ENCODE measurements around the gene ATN1. TPM values are rescaled to one million over a fixed set of nuclear protein-coding genes. Genes with fewer than 3 reads are reported as not detected.

Gene ATN1
- total and polyA plus RNA-seq, 2 of the 4 experiments (the other 2 are of a cell fraction) = 3.4 to 58.7 TPM

DNA sequence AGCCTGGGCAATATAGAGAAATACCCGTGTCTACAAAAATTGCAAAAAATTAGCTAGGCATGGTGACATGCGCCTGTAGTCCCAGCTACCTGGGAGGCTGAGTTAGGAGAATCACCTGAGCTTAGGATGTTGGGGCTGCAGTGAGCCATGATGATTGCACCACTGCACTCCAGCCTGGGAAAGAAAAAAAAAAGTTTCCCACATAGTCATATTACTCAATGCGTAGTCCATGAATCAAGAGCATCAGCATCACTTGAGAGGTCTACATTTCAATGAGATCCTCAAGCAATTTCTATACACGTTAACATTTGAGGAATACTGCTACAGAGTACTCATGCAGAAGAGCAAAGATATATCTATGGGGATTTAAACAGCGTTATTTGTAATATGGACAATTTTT, 28.3 kb upstream of the ATN1 start:
- H3K18ac ChIP-seq (ENCODE audit: low read depth, low read length) = no peak overlapping the region
- H2AK9ac ChIP-seq (replicated peaks; ENCODE audit: low read depth, low read length, poor library complexity) = no peak overlapping the region
- ChIA-PET CTCF (interaction anchor here (0.9 kb wide), 1 partner anchor 27 kb away, joined by 3 read pairs; no protein-coding TSS in a partner anchor), POLR2A (ENCODE audit: unreplicated experiment) (no interaction called here)
- H3K4me3 ChIP-seq (ENCODE audit: insufficient read depth, low read depth, low read length) = no peak overlapping the region
- H3K4me2 ChIP-seq (ENCODE audit: low read depth, low read length) = no peak overlapping the region
- H2BK5ac ChIP-seq (ENCODE audit: low read depth, low read length, poor library complexity, severe bottlenecking) = no peak overlapping the region
- dilution Hi-C loops (cut with HindIII; ENCODE audit: low sequenced_read_pairs, unreplicated experiment) (no loop called here), in situ Hi-C loops (cut with MboI; ENCODE audit: low sequenced_read_pairs) (no loop called here), intact Hi-C loops (cut with micrococcal nuclease) (no loop called here)
- no peak overlapping the region for H2BK15ac ChIP-seq (ENCODE audit: low read depth, low read length)
- H3K14ac ChIP-seq (replicated peaks; ENCODE audit: low read depth, low read length) = no peak overlapping the region
- H3K36me3 ChIP-seq (ENCODE audit: control insufficient read depth, insufficient read depth, low read length) = no peaks in the 10 kb centered on the region
- H2BK20ac ChIP-seq (ENCODE audit: low read depth, low read length) = no peak overlapping the region
- ATAC-seq (ENCODE audit: low read depth) = no peak
- H3K27ac ChIP-seq (ENCODE audit: insufficient read depth, low read length) = no peak overlapping the region
- H3K4me1 ChIP-seq (ENCODE audit: control insufficient read depth, insufficient read depth, low read length) = peaks cover 3% of the 10 kb centered on the region
- BruUV-seq (replicated peaks) = no TSS peak
- no peak overlapping the region for H3K56ac ChIP-seq (ENCODE audit: extremely low read depth, insufficient read depth, low read length)
- no peak overlapping the region for H3K9ac ChIP-seq (ENCODE audit: low read depth, low read length)
- H4K8ac ChIP-seq (ENCODE audit: low read depth in 2 of 2, low read length in 2 of 2) = no peak overlapping the region
- no peak overlapping the region for H2BK120ac ChIP-seq (ENCODE audit: low read depth, low read length)
- no peaks in the 10 kb centered on the region for H3K9me3 ChIP-seq (ENCODE audit: control insufficient read depth, insufficient read depth, low read length)
- no peak overlapping the region for H4K5ac ChIP-seq (ENCODE audit: low read depth, low read length)
- no peaks in the 10 kb centered on the region; the same call in 1 of the 2 replicates for H3K9me1 ChIP-seq (ENCODE audit: insufficient read depth, low read length)
- no peak overlapping the region for H2AFZ ChIP-seq (replicated peaks; ENCODE audit: low read length, poor library complexity)
- H3K27me3 ChIP-seq (ENCODE audit: control insufficient read depth, insufficient read depth, low read length) = no peaks in the 10 kb centered on the region
- no peak overlapping the region for H4K91ac ChIP-seq (ENCODE audit: insufficient read depth, low read depth, low read length)
- TF ChIP-seq MAZ (IDR thresholded peaks at IDR 0.05; ENCODE audit: borderline replicate concordance, low read depth, low read length) (no peak), RAD21 (IDR thresholded peaks at IDR 0.05; ENCODE audit: low read length) (no peak), BHLHE40 (IDR thresholded peaks at IDR 0.05; ENCODE audit: low read depth, low read length) (no peak), CHD1 (IDR thresholded peaks at IDR 0.05; ENCODE audit: low read depth, low read length) (no peak), NFE2L2 (IDR thresholded peaks at IDR 0.05; ENCODE audit: low read depth, low read length) (no peak), SMC3 (IDR thresholded peaks at IDR 0.05; ENCODE audit: low read depth, low read length) (no peak), RFX5 (IDR thresholded peaks at IDR 0.05; ENCODE audit: low read depth, low read length) (no peak), POLR2A (IDR thresholded peaks at IDR 0.05; ENCODE audit: low read depth, low read length) (no peak)
- TF ChIP-seq, protein P1, sequence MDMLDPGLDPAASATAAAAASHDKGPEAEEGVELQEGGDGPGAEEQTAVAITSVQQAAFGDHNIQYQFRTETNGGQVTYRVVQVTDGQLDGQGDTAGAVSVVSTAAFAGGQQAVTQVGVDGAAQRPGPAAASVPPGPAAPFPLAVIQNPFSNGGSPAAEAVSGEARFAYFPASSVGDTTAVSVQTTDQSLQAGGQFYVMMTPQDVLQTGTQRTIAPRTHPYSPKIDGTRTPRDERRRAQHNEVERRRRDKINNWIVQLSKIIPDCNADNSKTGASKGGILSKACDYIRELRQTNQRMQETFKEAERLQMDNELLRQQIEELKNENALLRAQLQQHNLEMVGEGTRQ (IDR thresholded peaks at IDR 0.05; ENCODE audit: low read depth, low read length) = no peak
- TF ChIP-seq, protein P2, sequence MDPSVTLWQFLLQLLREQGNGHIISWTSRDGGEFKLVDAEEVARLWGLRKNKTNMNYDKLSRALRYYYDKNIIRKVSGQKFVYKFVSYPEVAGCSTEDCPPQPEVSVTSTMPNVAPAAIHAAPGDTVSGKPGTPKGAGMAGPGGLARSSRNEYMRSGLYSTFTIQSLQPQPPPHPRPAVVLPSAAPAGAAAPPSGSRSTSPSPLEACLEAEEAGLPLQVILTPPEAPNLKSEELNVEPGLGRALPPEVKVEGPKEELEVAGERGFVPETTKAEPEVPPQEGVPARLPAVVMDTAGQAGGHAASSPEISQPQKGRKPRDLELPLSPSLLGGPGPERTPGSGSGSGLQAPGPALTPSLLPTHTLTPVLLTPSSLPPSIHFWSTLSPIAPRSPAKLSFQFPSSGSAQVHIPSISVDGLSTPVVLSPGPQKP (IDR thresholded peaks at IDR 0.05; ENCODE audit: borderline replicate concordance, low read depth, low read length) = no peak
- TF ChIP-seq, protein P3, sequence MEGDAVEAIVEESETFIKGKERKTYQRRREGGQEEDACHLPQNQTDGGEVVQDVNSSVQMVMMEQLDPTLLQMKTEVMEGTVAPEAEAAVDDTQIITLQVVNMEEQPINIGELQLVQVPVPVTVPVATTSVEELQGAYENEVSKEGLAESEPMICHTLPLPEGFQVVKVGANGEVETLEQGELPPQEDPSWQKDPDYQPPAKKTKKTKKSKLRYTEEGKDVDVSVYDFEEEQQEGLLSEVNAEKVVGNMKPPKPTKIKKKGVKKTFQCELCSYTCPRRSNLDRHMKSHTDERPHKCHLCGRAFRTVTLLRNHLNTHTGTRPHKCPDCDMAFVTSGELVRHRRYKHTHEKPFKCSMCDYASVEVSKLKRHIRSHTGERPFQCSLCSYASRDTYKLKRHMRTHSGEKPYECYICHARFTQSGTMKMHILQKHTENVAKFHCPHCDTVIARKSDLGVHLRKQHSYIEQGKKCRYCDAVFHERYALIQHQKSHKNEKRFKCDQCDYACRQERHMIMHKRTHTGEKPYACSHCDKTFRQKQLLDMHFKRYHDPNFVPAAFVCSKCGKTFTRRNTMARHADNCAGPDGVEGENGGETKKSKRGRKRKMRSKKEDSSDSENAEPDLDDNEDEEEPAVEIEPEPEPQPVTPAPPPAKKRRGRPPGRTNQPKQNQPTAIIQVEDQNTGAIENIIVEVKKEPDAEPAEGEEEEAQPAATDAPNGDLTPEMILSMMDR (conservative IDR thresholded peaks at IDR 0.05; ENCODE audit: low read depth, low read length) = no peak
- no peak for DNase-seq
- H3K79me1 ChIP-seq (ENCODE audit: low read depth in 1 of 2, low read length in 2 of 2) = no peaks in the 10 kb centered on the region
- no peak overlapping the region for H3K4ac ChIP-seq (ENCODE audit: low read depth, low read length)
- no peaks in the 10 kb centered on the region for H4K20me1 ChIP-seq (ENCODE audit: insufficient read depth, low read length)
- 100% methylated on average over 1 of the region's 5 CpGs; no CpG with 5 or more reads in 1 of the 2 experiments for WGBS, 2 experiments (ENCODE audit: extremely low coverage in 2 of 2, insufficient read length in 1 of 2)
- no peak overlapping the region for H3K23ac ChIP-seq (ENCODE audit: low read depth, low read length)
- no peak overlapping the region for H2AK5ac ChIP-seq (ENCODE audit: low read depth, low read length)

Data from IMR-90 (cell line).